Measurements from ENCODE around the gene KANSL1.

GRCh38 chr17:46044286-46044928 is 148.8 kb downstream of the KANSL1 start:
- TF ChIP-seq CTCF (IDR thresholded peaks at IDR 0.05; ENCODE audit: low read depth, low read length), result peak; percentile 56
- no peak for TF ChIP-seq POLR2A (IDR thresholded peaks at IDR 0.05; ENCODE audit: extremely low read depth, insufficient read length)

Measured in NB4 (cell line).